Activated gamma-delta T cell treated with anti-CD3 and anti-CD28 coated beads, Interleukin-2, amount 50 U/mL, for 16 hours (primary cell): ENCODE data around the gene DPYD.

ENCODE experiments used
- DNase-seq: peaks from one replicate; pipeline ENCODE4 v3.0.0-alpha.2; 2020; ENCODE audit warnings: low read depth

The DPYD gene

GRCh38 chr1:97202481-97203380 is 718.1 kb downstream of the DPYD start:
- no peak for DNase-seq

GRCh38 chr1:97201641-97202040 is 719.2 kb downstream of the DPYD start:
- DNase-seq: no peak

GRCh38 chr1:97200595-97200994 is 720.2 kb downstream of the DPYD start:
- DNase-seq: no peak

GRCh38 chr1:97196825-97197516 is 723.9 kb downstream of the DPYD start:
- DNase-seq: no peak

- no peak for DNase-seq
These were observed 727.8 kb downstream of the DPYD start for GRCh38 chr1:97192872-97193572.

- DNase-seq: no peak
These were observed 730.5 kb downstream of the DPYD start for GRCh38 chr1:97190326-97190725.

- DNase-seq: no peak
These were observed 734.5 kb downstream of the DPYD start for GRCh38 chr1:97186381-97186780.

- no peak for DNase-seq
These were observed 746.7 kb downstream of the DPYD start for GRCh38 chr1:97174039-97174704.

GRCh38 chr1:97170300-97170699 is 750.5 kb downstream of the DPYD start:
- no peak for DNase-seq

GRCh38 chr1:97168056-97168455 is 752.8 kb downstream of the DPYD start:
- DNase-seq: no peak

GRCh38 chr1:97167246-97167645 is 753.6 kb downstream of the DPYD start:
- DNase-seq: no peak

GRCh38 chr1:97166626-97167025 is 754.2 kb downstream of the DPYD start:
- no peak for DNase-seq

- no peak for DNase-seq
These were observed 756.6 kb downstream of the DPYD start for GRCh38 chr1:97164276-97164639.

- DNase-seq: no peak
These were observed 757.1 kb downstream of the DPYD start for GRCh38 chr1:97163591-97164275.

GRCh38 chr1:97160818-97161217 is 760.0 kb downstream of the DPYD start:
- DNase-seq: no peak

GRCh38 chr1:97159342-97159741 is 761.5 kb downstream of the DPYD start:
- DNase-seq: no peak

- no peak for DNase-seq
These were observed 762.1 kb downstream of the DPYD start for GRCh38 chr1:97158691-97159096.

GRCh38 chr1:97157991-97158390 is 762.8 kb downstream of the DPYD start:
- DNase-seq: no peak

- no peak for DNase-seq
These were observed 769.2 kb downstream of the DPYD start for GRCh38 chr1:97151651-97152050.

GRCh38 chr1:97145321-97145956 is 775.4 kb downstream of the DPYD start:
- DNase-seq: no peak

GRCh38 chr1:97144527-97144926 is 776.3 kb downstream of the DPYD start:
- DNase-seq: no peak
